ENCODE data around the gene ZKSCAN3. TPM values are rescaled to one million over a fixed set of nuclear protein-coding genes. Genes with fewer than 3 reads are reported as not detected.

The ZKSCAN3 gene
- polyA plus RNA-seq, 1 donor (not counting 4 experiments of a cell fraction or from before 2014, with no cell fraction given): 3.1 TPM

GRCh38 chr6:28351493-28351925 is 1.8 kb downstream of the ZKSCAN3 start:
- no peak for FAIRE-seq
- no peaks in the 10 kb centered on the region for H3K9me3 ChIP-seq (ENCODE audit: control insufficient read depth, low read depth, low read length)
- no peaks in the 10 kb centered on the region for H4K20me1 ChIP-seq (ENCODE audit: control insufficient read depth, extremely low read depth, insufficient read depth, low read length)
- no peaks in the 10 kb centered on the region for H3K36me3 ChIP-seq (ENCODE audit: control insufficient read depth in 2 of 2, extremely low read depth in 1 of 2, insufficient read depth in 2 of 2, low read length in 2 of 2)
- no peak overlapping the region for H3K9ac ChIP-seq (ENCODE audit: control insufficient read depth, extremely low read depth, insufficient read depth, low read length)
- peaks cover 33% of the 10 kb centered on the region for H3K4me1 ChIP-seq (ENCODE audit: control insufficient read depth, extremely low read depth, insufficient read depth, low read length)
- H2AFZ ChIP-seq (ENCODE audit: control insufficient read depth, low read length): no peak overlapping the region
- H3K4me2 ChIP-seq (ENCODE audit: control insufficient read depth, extremely low read depth, insufficient read depth, low read depth, low read length): peak overlapping the region; percentile 91
- TF ChIP-seq, protein P1, sequence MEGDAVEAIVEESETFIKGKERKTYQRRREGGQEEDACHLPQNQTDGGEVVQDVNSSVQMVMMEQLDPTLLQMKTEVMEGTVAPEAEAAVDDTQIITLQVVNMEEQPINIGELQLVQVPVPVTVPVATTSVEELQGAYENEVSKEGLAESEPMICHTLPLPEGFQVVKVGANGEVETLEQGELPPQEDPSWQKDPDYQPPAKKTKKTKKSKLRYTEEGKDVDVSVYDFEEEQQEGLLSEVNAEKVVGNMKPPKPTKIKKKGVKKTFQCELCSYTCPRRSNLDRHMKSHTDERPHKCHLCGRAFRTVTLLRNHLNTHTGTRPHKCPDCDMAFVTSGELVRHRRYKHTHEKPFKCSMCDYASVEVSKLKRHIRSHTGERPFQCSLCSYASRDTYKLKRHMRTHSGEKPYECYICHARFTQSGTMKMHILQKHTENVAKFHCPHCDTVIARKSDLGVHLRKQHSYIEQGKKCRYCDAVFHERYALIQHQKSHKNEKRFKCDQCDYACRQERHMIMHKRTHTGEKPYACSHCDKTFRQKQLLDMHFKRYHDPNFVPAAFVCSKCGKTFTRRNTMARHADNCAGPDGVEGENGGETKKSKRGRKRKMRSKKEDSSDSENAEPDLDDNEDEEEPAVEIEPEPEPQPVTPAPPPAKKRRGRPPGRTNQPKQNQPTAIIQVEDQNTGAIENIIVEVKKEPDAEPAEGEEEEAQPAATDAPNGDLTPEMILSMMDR (optimal IDR thresholded peaks at IDR 0.05 in 1 of 3, IDR thresholded peaks at IDR 0.05 in 1 of 3, conservative IDR thresholded peaks at IDR 0.05 in 1 of 3; ENCODE audit: extremely low read depth in 1 of 3, insufficient read depth in 2 of 3, low read length in 3 of 3): no peak
- no peak for TF ChIP-seq EZH2 (IDR thresholded peaks at IDR 0.05; ENCODE audit: low read length)
- DNase-seq (ENCODE audit: low read depth, low spot score): no peak
- peak overlapping the region in 1 of 3 experiments; percentile 95 for H3K4me3 ChIP-seq (ENCODE audit: control insufficient read depth in 2 of 3, extremely low read depth in 1 of 3, insufficient read depth in 2 of 3, low read depth in 1 of 3, low read length in 3 of 3)
- dilution Hi-C loops (cut with MboI; ENCODE audit: extremely low pct_ligation_motif_present, low sequenced_read_pairs): no loop called here
- H3K79me2 ChIP-seq (ENCODE audit: control insufficient read depth, insufficient read depth, low read length): peaks cover 36% of the 10 kb centered on the region
- no peaks in the 10 kb centered on the region for H3K27me3 ChIP-seq (ENCODE audit: control insufficient read depth, extremely low read depth, insufficient read depth, low read length)
- no peak overlapping the region for H3K27ac ChIP-seq (ENCODE audit: control insufficient read depth, insufficient read depth, low read length)
- peaks cover 3% of the 10 kb centered on the region for H3K9me1 ChIP-seq (ENCODE audit: control insufficient read depth, extremely low read depth, insufficient read depth, low read length)

DNA sequence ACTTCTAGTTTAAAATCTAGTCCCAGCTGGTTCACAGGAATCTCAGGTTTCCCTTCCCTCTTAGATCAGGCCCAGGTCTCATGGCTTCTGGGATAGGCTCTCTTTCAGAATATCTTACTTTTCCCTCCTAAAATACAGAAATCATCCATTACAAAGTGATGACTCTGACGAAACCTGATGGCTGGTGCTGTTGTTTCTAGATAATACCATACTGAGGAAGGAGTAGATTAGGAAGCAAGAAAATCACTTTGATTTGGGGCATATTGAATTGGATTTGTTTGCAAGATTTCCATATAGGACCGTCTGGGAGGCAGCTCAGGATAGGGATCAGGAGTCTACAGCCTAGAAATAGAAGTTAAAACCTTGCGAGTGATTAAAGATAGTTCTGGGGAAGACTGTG is 3.6 kb downstream of the ZKSCAN3 start:
- peaks cover 36% of the 10 kb centered on the region for H3K79me2 ChIP-seq (ENCODE audit: control insufficient read depth, insufficient read depth, low read length)
- peak overlapping the region; percentile 44 for H3K4me2 ChIP-seq (ENCODE audit: control insufficient read depth, extremely low read depth, insufficient read depth, low read depth, low read length)
- FAIRE-seq: no peak
- H3K9me3 ChIP-seq (ENCODE audit: control insufficient read depth, low read depth, low read length): no peaks in the 10 kb centered on the region
- TF ChIP-seq, protein P1 (optimal IDR thresholded peaks at IDR 0.05 in 1 of 3, IDR thresholded peaks at IDR 0.05 in 1 of 3, conservative IDR thresholded peaks at IDR 0.05 in 1 of 3; ENCODE audit: extremely low read depth in 1 of 3, insufficient read depth in 2 of 3, low read length in 3 of 3): no peak
- DNase-seq (ENCODE audit: low read depth, low spot score): no peak
- peak overlapping the region; percentile 67 for H3K27ac ChIP-seq (ENCODE audit: control insufficient read depth, insufficient read depth, low read length)
- no peaks in the 10 kb centered on the region for H3K36me3 ChIP-seq (ENCODE audit: control insufficient read depth in 2 of 2, extremely low read depth in 1 of 2, insufficient read depth in 2 of 2, low read length in 2 of 2)
- peak overlapping the region in 2 of 3 experiments; percentile 30 to 69 for H3K4me3 ChIP-seq (ENCODE audit: control insufficient read depth in 2 of 3, extremely low read depth in 1 of 3, insufficient read depth in 2 of 3, low read depth in 1 of 3, low read length in 3 of 3)
- peaks cover 35% of the 10 kb centered on the region for H3K4me1 ChIP-seq (ENCODE audit: control insufficient read depth, extremely low read depth, insufficient read depth, low read length)
- H3K9ac ChIP-seq (ENCODE audit: control insufficient read depth, extremely low read depth, insufficient read depth, low read length): peak overlapping the region; percentile 67
- H3K9me1 ChIP-seq (ENCODE audit: control insufficient read depth, extremely low read depth, insufficient read depth, low read length): peaks cover 3% of the 10 kb centered on the region
- H4K20me1 ChIP-seq (ENCODE audit: control insufficient read depth, extremely low read depth, insufficient read depth, low read length): no peaks in the 10 kb centered on the region
- no peaks in the 10 kb centered on the region for H3K27me3 ChIP-seq (ENCODE audit: control insufficient read depth, extremely low read depth, insufficient read depth, low read length)
- H2AFZ ChIP-seq (ENCODE audit: control insufficient read depth, low read length): peak overlapping the region; percentile 48
- dilution Hi-C loops (cut with MboI; ENCODE audit: extremely low pct_ligation_motif_present, low sequenced_read_pairs): no loop called here

All from keratinocyte (primary cell).